Inferior parietal cortex (tissue), 1 donor: Measurements from ENCODE around the gene GTPBP6.
"Not testable (repeated sequence)": the region's sequence is repeated elsewhere in the genome, so short reads cannot be mapped to it uniquely, and the experiment has no call there.

Experiments
- DNase-seq: peaks from one replicate; pipeline ENCODE4 v3.0.0-alpha.2; 2016; ENCODE audit errors: extremely low spot score

Gene GTPBP6

GRCh38 chrX:317424-318067 lies 1.1 kb downstream of the GTPBP6 start:
- DNase-seq: no peak

GRCh38 chrX:316351-317325 lies 2.0 kb downstream of the GTPBP6 start:
- no peak for DNase-seq

GRCh38 chrX:314781-315595 lies 3.6 kb downstream of the GTPBP6 start:
- DNase-seq: no peak

GRCh38 chrX:314049-314448 lies 4.5 kb downstream of the GTPBP6 start:
- DNase-seq: no peak

GRCh38 chrX:313546-313945 lies 5.0 kb downstream of the GTPBP6 start:
- no peak for DNase-seq

GRCh38 chrX:312621-313331 lies 5.8 kb downstream of the GTPBP6 start:
- DNase-seq: no peak

- DNase-seq: no peak
Observed at GRCh38 chrX:311156-312129, 7.2 kb downstream of the GTPBP6 start.

- no peak for DNase-seq
Observed at GRCh38 chrX:310621-311155, 7.9 kb downstream of the GTPBP6 start.

- DNase-seq: no peak
Observed at GRCh38 chrX:308821-309520, 9.6 kb downstream of the GTPBP6 start.

GRCh38 chrX:307261-308111 lies 11.1 kb downstream of the GTPBP6 start:
- DNase-seq: no peak

- not testable (repeated sequence) for DNase-seq
Observed at GRCh38 chrX:306614-307251, 11.9 kb downstream of the GTPBP6 start.

GRCh38 chrX:305781-306613 lies 12.6 kb downstream of the GTPBP6 start:
- DNase-seq: not testable (repeated sequence)

- no peak for DNase-seq
Observed at GRCh38 chrX:302975-303374, 15.6 kb downstream of the GTPBP6 start.

GRCh38 chrX:300334-300733 lies 18.3 kb downstream of the GTPBP6 start:
- no peak for DNase-seq

GRCh38 chrX:298993-299392 lies 19.6 kb downstream of the GTPBP6 start:
- DNase-seq: no peak

GRCh38 chrX:295136-295535 lies 23.5 kb downstream of the GTPBP6 start:
- no peak for DNase-seq
